Duodenal mucosa (tissue), 2 donors: ENCODE measurements around the gene PFKFB3.

Experiments
- H3K27ac ChIP-seq: one replicate; pipeline ENCODE4 v1.7.0; 2013; ENCODE audit warnings: low read depth, low read length
- H3K27me3 ChIP-seq, 2 donors: one replicate each; pipeline ENCODE4 v1.7.0; 2013; ENCODE audit warnings: low read length in 2 of 2, control low read depth in 1 of 2; ENCODE audit not compliant: insufficient read depth in 2 of 2, control insufficient read depth in 1 of 2
- H3K36me3 ChIP-seq, 2 donors: one replicate each; pipeline ENCODE4 v1.7.0; 2013; ENCODE audit warnings: low read length in 2 of 2, control low read depth in 1 of 2; ENCODE audit not compliant: insufficient read depth in 2 of 2, control insufficient read depth in 1 of 2
- H3K4me1 ChIP-seq, 2 donors: one replicate each; pipeline ENCODE4 v1.7.0; 2013; ENCODE audit warnings: low read length in 2 of 2, control low read depth in 1 of 2; ENCODE audit not compliant: insufficient read depth in 2 of 2, control insufficient read depth in 1 of 2
- H3K4me3 ChIP-seq, 2 donors: one replicate each; pipeline ENCODE4 v1.7.0; 2013; ENCODE audit warnings: low read length in 2 of 2, low read depth in 1 of 2
- H3K9ac ChIP-seq, 2 donors: one replicate each; pipeline ENCODE4 v1.7.0; 2013; ENCODE audit warnings: low read length in 2 of 2, low read depth in 1 of 2
- H3K9me3 ChIP-seq, 2 donors: one replicate each; pipeline ENCODE4 v1.7.0; 2013; ENCODE audit warnings: low read length in 2 of 2, control low read depth in 1 of 2; ENCODE audit not compliant: control insufficient read depth in 1 of 2

PFKFB3 gene

GRCh38 chr10:6226216-6226615, 23.5 kb downstream of the PFKFB3 start:
- Histone ChIP-seq H3K4me3 (no peak overlapping the region), H3K36me3 (peaks cover 47 to 81% of the 10 kb centered on the region in 2 donors), H3K9ac (no peak overlapping the region), H3K9me3 (no peaks in the 10 kb centered on the region), H3K27ac (no peak overlapping the region), H3K27me3 (no peaks in the 10 kb centered on the region), H3K4me1 (no peaks in the 10 kb centered on the region)

- Histone ChIP-seq H3K27ac (no peak overlapping the region), H3K36me3 (peaks cover 43 to 81% of the 10 kb centered on the region in 2 donors), H3K27me3 (no peaks in the 10 kb centered on the region), H3K9me3 (no peaks in the 10 kb centered on the region), H3K4me3 (no peak overlapping the region), H3K4me1 (no peaks in the 10 kb centered on the region), H3K9ac (no peak overlapping the region)
Observed at GRCh38 chr10:6227346-6227745, 24.6 kb downstream of the PFKFB3 start.

GRCh38 chr10:6228010-6228511, 25.3 kb downstream of the PFKFB3 start:
- no peak overlapping the region for H3K27ac ChIP-seq
- H3K9me3 ChIP-seq: no peaks in the 10 kb centered on the region
- H3K4me3 ChIP-seq: no peak overlapping the region
- peaks cover 43 to 81% of the 10 kb centered on the region in 2 donors for H3K36me3 ChIP-seq
- no peak overlapping the region for H3K9ac ChIP-seq
- no peaks in the 10 kb centered on the region for H3K4me1 ChIP-seq
- H3K27me3 ChIP-seq: no peaks in the 10 kb centered on the region

- Histone ChIP-seq H3K9ac (no peak overlapping the region), H3K9me3 (no peaks in the 10 kb centered on the region), H3K27me3 (no peaks in the 10 kb centered on the region), H3K4me3 (no peak overlapping the region), H3K4me1 (no peaks in the 10 kb centered on the region), H3K27ac (no peak overlapping the region), H3K36me3 (peaks cover 49 to 85% of the 10 kb centered on the region in 2 donors)
Observed at GRCh38 chr10:6228647-6229046, 25.9 kb downstream of the PFKFB3 start.

GRCh38 chr10:6229290-6229689, 26.6 kb downstream of the PFKFB3 start:
- H3K9me3 ChIP-seq: no peaks in the 10 kb centered on the region
- no peaks in the 10 kb centered on the region for H3K4me1 ChIP-seq
- H3K4me3 ChIP-seq: no peak overlapping the region
- H3K9ac ChIP-seq: no peak overlapping the region
- no peak overlapping the region for H3K27ac ChIP-seq
- H3K36me3 ChIP-seq: peaks cover 49 to 85% of the 10 kb centered on the region in 2 donors
- H3K27me3 ChIP-seq: no peaks in the 10 kb centered on the region

GRCh38 chr10:6229746-6230145, 27.0 kb downstream of the PFKFB3 start:
- Histone ChIP-seq H3K27ac (no peak overlapping the region), H3K27me3 (no peaks in the 10 kb centered on the region), H3K36me3 (peaks cover 46 to 86% of the 10 kb centered on the region in 2 donors), H3K4me3 (no peak overlapping the region), H3K9ac (no peak overlapping the region), H3K4me1 (no peaks in the 10 kb centered on the region), H3K9me3 (no peaks in the 10 kb centered on the region)

GRCh38 chr10:6230315-6230714, 27.6 kb downstream of the PFKFB3 start:
- H3K4me1 ChIP-seq: no peaks in the 10 kb centered on the region
- peaks cover 40 to 80% of the 10 kb centered on the region in 2 donors for H3K36me3 ChIP-seq
- H3K27me3 ChIP-seq: no peaks in the 10 kb centered on the region
- no peak overlapping the region for H3K4me3 ChIP-seq
- H3K9ac ChIP-seq: no peak overlapping the region
- no peak overlapping the region for H3K27ac ChIP-seq
- H3K9me3 ChIP-seq: no peaks in the 10 kb centered on the region

GRCh38 chr10:6231146-6231545, 28.4 kb downstream of the PFKFB3 start:
- peaks cover 33 to 72% of the 10 kb centered on the region in 2 donors for H3K36me3 ChIP-seq
- no peak overlapping the region for H3K27ac ChIP-seq
- no peak overlapping the region for H3K4me3 ChIP-seq
- H3K27me3 ChIP-seq: no peaks in the 10 kb centered on the region
- H3K9ac ChIP-seq: no peak overlapping the region
- no peaks in the 10 kb centered on the region for H3K9me3 ChIP-seq
- H3K4me1 ChIP-seq: no peaks in the 10 kb centered on the region

GRCh38 chr10:6231730-6232129, 29.0 kb downstream of the PFKFB3 start:
- H3K4me3 ChIP-seq: no peak overlapping the region
- H3K9ac ChIP-seq: no peak overlapping the region
- no peak overlapping the region for H3K27ac ChIP-seq
- no peaks in the 10 kb centered on the region for H3K4me1 ChIP-seq
- H3K27me3 ChIP-seq: no peaks in the 10 kb centered on the region
- peaks cover 30 to 66% of the 10 kb centered on the region in 2 donors for H3K36me3 ChIP-seq
- no peaks in the 10 kb centered on the region for H3K9me3 ChIP-seq

- no peak overlapping the region for H3K27ac ChIP-seq
- H3K4me3 ChIP-seq: no peak overlapping the region
- H3K36me3 ChIP-seq: peaks cover 26 to 63% of the 10 kb centered on the region in 2 donors
- no peaks in the 10 kb centered on the region for H3K9me3 ChIP-seq
- no peak overlapping the region for H3K9ac ChIP-seq
- H3K4me1 ChIP-seq: no peaks in the 10 kb centered on the region
- no peaks in the 10 kb centered on the region for H3K27me3 ChIP-seq
Observed at GRCh38 chr10:6232225-6232807, 29.6 kb downstream of the PFKFB3 start.
